HepG2 (cell line): ENCODE data around the gene PPM1F. TPM values are rescaled to one million over a fixed set of nuclear protein-coding genes. Genes with fewer than 3 reads are reported as not detected.
"Not testable (repeated sequence)": the region's sequence is repeated elsewhere in the genome, so short reads cannot be mapped to it uniquely, and the experiment has no call there.

Experiments used
- ATAC-seq: fragments of 200-7000 bp; cut with Tn5 transposase; 3 replicates; pipeline ENCODE4 v1.9.1; 2020; ENCODE audit warnings: mild to moderate bottlenecking, moderate library complexity
- BruUV-seq: library from RNA; stranded (reverse); fragments of 400-500 nt; replicated peaks from 2 replicates; lab custom pipeline; 2021; lab: Mats Ljungman, UMichigan
- CTCF ChIA-PET: fragments of 300-600 bp; formaldehyde crosslinking; extraction: SDS; loops from one replicate; lab custom pipeline; 2021; ENCODE audit warnings: low total read pairs, inconsistent platforms, low intra/inter-chr PET ratio; lab: Yijun Ruan, JAX
- POLR2A ChIA-PET: fragments of 350-600 bp; sonication (Branson Sonifier 250); formaldehyde crosslinking; loops from one replicate; lab custom pipeline; 2020; ENCODE audit warnings: antibody characterized with exemption, inconsistent platforms; lab: Yijun Ruan, JAX
- DNase-seq: peaks from one replicate; pipeline ENCODE4 v3.0.0-alpha.2; 2015; ENCODE audit warnings: low spot score
- FAIRE-seq: peaks from 3 replicates; lab custom pipeline; 2011; peaks lifted over from hg19 to GRCh38; lab: Jason Lieb, UNC
- H2AFZ ChIP-seq: one replicate; pipeline ENCODE4 v1.6.1; 2011; ENCODE audit warnings: low read length, inconsistent platforms
- H3K27ac ChIP-seq: fragments of 300-600 bp; 3 replicates; pipeline ENCODE4 v1.8.0; 2011; ENCODE audit warnings: mixed run types, mild to moderate bottlenecking, mixed read lengths, low read length, inconsistent platforms; ENCODE audit not compliant: insufficient read depth; ENCODE audit errors: extremely low read length
- H3K27me3 ChIP-seq, 2 experiments: fragments of 200-600 bp in 1 of 2; 2 replicates in 1 of 2; 3 replicates in 1 of 2; pipeline versions ENCODE4 v1.6.0 to v1.8.0; 2011; ENCODE audit warnings: low read length in 2 of 2, mild to moderate bottlenecking in 2 of 2, moderate library complexity in 2 of 2, inconsistent platforms in 1 of 2; ENCODE audit not compliant: insufficient read depth in 2 of 2, control insufficient read depth in 1 of 2
- H3K36me3 ChIP-seq, 2 experiments: fragments of 200-600 bp in 1 of 2; replicated peaks in 1 of 2; 2 replicates in 1 of 2; 3 replicates in 1 of 2; pipeline versions ENCODE4 v1.5.1 to v1.8.0; 2011; ENCODE audit warnings: low read length in 2 of 2, inconsistent platforms in 1 of 2; ENCODE audit not compliant: insufficient read depth in 2 of 2, control insufficient read depth in 1 of 2
- H3K4me1 ChIP-seq: 2 replicates; pipeline ENCODE4 v1.5.1; 2012; ENCODE audit warnings: low read length, inconsistent platforms; ENCODE audit not compliant: insufficient read depth
- H3K4me2 ChIP-seq: 2 replicates; pipeline ENCODE4 v1.6.0; 2011; ENCODE audit warnings: low read depth, low read length, inconsistent platforms
- H3K4me3 ChIP-seq, 3 experiments: fragments of 200-600 bp in 1 of 3; sonication (generic), shearing (Covaris generic) in 1 of 3; replicated peaks in 1 of 3; 2 replicates each; pipeline ENCODE4 v1.5.1; 2011 to 2016; ENCODE audit warnings: low read length in 3 of 3, inconsistent platforms in 2 of 3, low read depth in 2 of 3, mild to moderate bottlenecking in 2 of 3, control low read depth in 1 of 3, mixed read lengths in 1 of 3; ENCODE audit not compliant: insufficient read depth in 1 of 3
- H3K79me2 ChIP-seq: one replicate; pipeline ENCODE4 v1.6.1; 2011; ENCODE audit warnings: low read length, inconsistent platforms; ENCODE audit not compliant: insufficient read depth
- H3K9ac ChIP-seq: 2 replicates; pipeline ENCODE4 v1.6.0; 2011; ENCODE audit warnings: mild to moderate bottlenecking, low read depth, low read length, inconsistent platforms; ENCODE audit not compliant: insufficient read depth
- H3K9me3 ChIP-seq: 2 replicates; pipeline ENCODE4 v1.5.1; 2012; ENCODE audit warnings: mild to moderate bottlenecking, low read length
- H4K20me1 ChIP-seq: 2 replicates; pipeline ENCODE4 v1.6.0; 2011; ENCODE audit warnings: inconsistent platforms, mild to moderate bottlenecking, low read length, moderate library complexity; ENCODE audit not compliant: insufficient read depth
- CHD2 ChIP-seq: IDR thresholded peaks from 2 replicates; pipeline ENCODE4 v1.6.1; 2011; ENCODE audit warnings: low read depth, low read length, improper control_type of control experiment
- HNF4G ChIP-seq, 2 experiments: sonication (generic) in 1 of 2; formaldehyde crosslinking in 1 of 2; IDR thresholded peaks; 2 replicates each; pipeline versions ENCODE4 v1.4.0 to v1.6.1; 2011 to 2020; ENCODE audit warnings: borderline replicate concordance in 2 of 2, low read depth in 2 of 2, mild to moderate bottlenecking in 2 of 2, low read length in 1 of 2, missing genetic modification reagents in 1 of 2, moderate library complexity in 1 of 2
- HOXA5 ChIP-seq: sonication (generic); formaldehyde crosslinking; IDR thresholded peaks from 2 replicates; pipeline ENCODE4 v1.4.0; 2020; ENCODE audit warnings: missing genetic modification reagents
- MAZ ChIP-seq, 2 experiments: sonication (generic) in 1 of 2; formaldehyde crosslinking in 1 of 2; IDR thresholded peaks; 2 replicates each; pipeline versions ENCODE4 v1.5.0 to v1.6.1; 2012 to 2020; ENCODE audit warnings: low read depth in 2 of 2, mild to moderate bottlenecking in 2 of 2, borderline replicate concordance in 1 of 2, improper control_type of control experiment in 1 of 2, low read length in 1 of 2, missing genetic modification reagents in 1 of 2, moderate library complexity in 1 of 2
- MEF2D ChIP-seq: sonication (generic); formaldehyde crosslinking; IDR thresholded peaks from 2 replicates; pipeline ENCODE4 v1.5.1; 2020; ENCODE audit warnings: mild to moderate bottlenecking, missing genetic modification reagents
- RAD21 ChIP-seq: fragments of 450-650 bp; formaldehyde crosslinking; IDR thresholded peaks from 2 replicates; pipeline ENCODE4 v1.5.0; 2020; ENCODE audit warnings: mild to moderate bottlenecking
- SRSF9 ChIP-seq: fragments of 200-400 bp; formaldehyde crosslinking; IDR thresholded peaks from 2 replicates; pipeline ENCODE4 v1.6.1; 2018; ENCODE audit warnings: borderline replicate concordance, mild to moderate bottlenecking, low read depth, low read length; ENCODE audit not compliant: insufficient read depth, poor library complexity, severe bottlenecking
- TAF1 ChIP-seq: sonication (generic); formaldehyde crosslinking; IDR thresholded peaks from 2 replicates; pipeline ENCODE4 v1.4.0; 2020; ENCODE audit warnings: missing genetic modification reagents
- TEAD3 ChIP-seq: optimal IDR thresholded peaks from 2 replicates; pipeline ENCODE3; 2016; ENCODE audit warnings: borderline replicate concordance
- ZFYVE20 ChIP-seq: sonication (generic); formaldehyde crosslinking; IDR thresholded peaks from 2 replicates; pipeline ENCODE4 v1.8.0; 2023; ENCODE audit warnings: low read depth, mild to moderate bottlenecking, moderate library complexity, missing genetic modification reagents, borderline replicate concordance
- ZNF10 ChIP-seq: sonication (generic); formaldehyde crosslinking; IDR thresholded peaks from 2 replicates; pipeline ENCODE4 v1.4.0; 2020; ENCODE audit warnings: mild to moderate bottlenecking, low read depth, missing genetic modification reagents, borderline replicate concordance
- ZNF562 ChIP-seq: sonication (generic); formaldehyde crosslinking; IDR thresholded peaks from 2 replicates; pipeline ENCODE4 v1.8.0; 2022; ENCODE audit warnings: missing genetic modification reagents, borderline replicate concordance
- ZNF850 ChIP-seq: sonication (generic); formaldehyde crosslinking; conservative IDR thresholded peaks from 2 replicates; pipeline ENCODE4 v1.9.0; 2021; ENCODE audit warnings: mild to moderate bottlenecking, missing genetic modification reagents
- WGBS: methylation state at CpG from one replicate; pipeline ENCODE4 v1.1.6; 2017; ENCODE audit warnings: low lambda C conversion rate; 5-methylcytosine and 5-hydroxymethylcytosine counted together
- in situ Hi-C: cut with HindIII; loops from 2 replicates; pipeline ENCODE4 v1.10.0; 2017; ENCODE audit warnings: low pct_unique_long_range_greater_than_20kb; ENCODE audit not compliant: extremely low pct_ligation_motif_present
- intact Hi-C: fragments of 100-400 bp; cut with micrococcal nuclease; formaldehyde crosslinking; loops from one replicate; pipeline ENCODE4 v1.10.0; 2022; ENCODE audit not compliant: unreplicated experiment
- polyA plus RNA-seq, 8 experiments: library from polyadenylated mRNA; depleted of rRNA in 3 of 8; stranded (reverse) in 7 of 8; unstranded in 1 of 8; fragments of >200 nt; fragmentation: Illumina TruSeq in 4 of 8; extraction: Trizol in 4 of 8; gene quantifications; 2 replicates each; pipeline versions ENCODE4 v1.2.1 to v1.2.3, GENCODE V29; 2011 to 2016; ENCODE audit warnings: low read depth in 4 of 8, missing spikeins in 1 of 8, mixed read lengths in 1 of 8; ENCODE audit not compliant: insufficient read depth in 1 of 8
- total RNA-seq, 5 experiments: library from RNA; depleted of rRNA; stranded (reverse); fragments of >200 nt; fragmentation: Illumina TruSeq; extraction: Trizol; gene quantifications; 2 replicates each; pipeline ENCODE4 v1.2.3, GENCODE V29; 2016; ENCODE audit warnings: low read depth in 1 of 5

PPM1F gene
- total and polyA plus RNA-seq, 2 of the 13 experiments (the other 11 are each of a cell fraction or from before 2014, with no cell fraction given): 11.0 to 19.6 TPM

GRCh38 chr22:21887841-21888240, 64.8 kb downstream of the PPM1F start:
- H3K9ac ChIP-seq: no peak overlapping the region
- H3K36me3 ChIP-seq: no peaks in the 10 kb centered on the region
- no peaks in the 10 kb centered on the region for H4K20me1 ChIP-seq
- DNase-seq (no peak), ATAC-seq (no peak)
- CTCF ChIA-PET: no interaction called here
- no peak overlapping the region for H2AFZ ChIP-seq
- H3K4me3 ChIP-seq: no peak overlapping the region
- intact Hi-C loops: no loop called here
- TF ChIP-seq RAD21 (CRISPR knock-in tag) (no peak), ZNF850 (CRISPR knock-in tag) (no peak), MAZ (IDR thresholded peaks at IDR 0.05; ENCODE audit: borderline replicate concordance, low read depth, low read length) (no peak), MAZ (CRISPR knock-in tag; IDR thresholded peaks at IDR 0.05; ENCODE audit: low read depth) (no peak), TEAD3 (CRISPR knock-in tag) (no peak), ZFYVE20 (CRISPR knock-in tag) (no peak), HOXA5 (CRISPR knock-in tag) (no peak), TAF1 (CRISPR knock-in tag) (no peak), ZNF562 (CRISPR knock-in tag) (no peak), SRSF9 (no peak), CHD2 (no peak), ZNF10 (CRISPR knock-in tag) (no peak), MEF2D (CRISPR knock-in tag) (no peak), HNF4G (IDR thresholded peaks at IDR 0.05; ENCODE audit: borderline replicate concordance, low read depth, low read length) (no peak), HNF4G (CRISPR knock-in tag; IDR thresholded peaks at IDR 0.05; ENCODE audit: borderline replicate concordance, low read depth) (no peak)
- TF ChIP-seq, all 625 proteins: peak for 0
- POLR2A ChIA-PET: no interaction called here
- Histone ChIP-seq H3K27ac (no peak overlapping the region), H3K79me2 (no peaks in the 10 kb centered on the region), H3K4me2 (no peak overlapping the region), H3K9me3 (no peaks in the 10 kb centered on the region), H3K27me3 (no peaks in the 10 kb centered on the region; a peak in 1 of 5 replicates), H3K4me1 (no peaks in the 10 kb centered on the region)
- in situ Hi-C loops: no loop called here
- BruUV-seq: no TSS peak
- no peak for FAIRE-seq

GRCh38 chr22:21883930-21884329, 68.7 kb downstream of the PPM1F start:
- POLR2A ChIA-PET, H3K4me1 ChIP-seq, DNase-seq, H4K20me1 ChIP-seq, CTCF ChIA-PET, ATAC-seq, BruUV-seq, H3K27me3 ChIP-seq, H3K27ac ChIP-seq, H3K9ac ChIP-seq, in situ Hi-C loops, H3K9me3 ChIP-seq, H3K36me3 ChIP-seq, H3K4me2 ChIP-seq, H2AFZ ChIP-seq, H3K79me2 ChIP-seq, H3K4me3 ChIP-seq, FAIRE-seq, intact Hi-C loops: not testable (repeated sequence)
- WGBS: 60% methylated on average over 2 of the region's 26 CpGs
